GM10847 (cell line): ENCODE data around the gene NDE1.

ENCODE experiments used
- POLR2A ChIP-seq: IDR thresholded peaks from 2 replicates; pipeline ENCODE4 v1.6.1; 2011; ENCODE audit not compliant: insufficient read length; ENCODE audit errors: extremely low read depth

NDE1 gene

GRCh38 chr16:15613676-15614075, 36.4 kb upstream of the NDE1 start:
- no peak for TF ChIP-seq POLR2A

DNA sequence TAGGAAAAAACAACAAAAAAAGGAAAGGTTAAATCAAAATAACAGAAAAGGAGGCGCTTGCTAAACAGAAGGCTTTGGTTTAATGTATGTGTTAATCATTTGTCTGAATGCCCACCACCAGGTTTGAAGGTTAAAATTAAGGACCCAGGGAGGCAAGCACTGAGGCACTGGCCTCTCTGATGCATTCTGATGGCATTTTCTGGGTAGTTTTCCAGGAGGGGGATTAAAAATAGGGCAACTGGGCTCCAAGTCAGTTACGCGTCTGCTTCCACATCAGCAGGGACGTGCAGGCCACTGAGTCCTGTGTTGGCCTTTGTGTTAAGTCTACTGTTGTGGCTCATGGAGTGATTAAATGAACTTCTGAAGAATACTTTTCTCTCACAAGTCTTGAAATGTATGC, 34.0 kb upstream of the NDE1 start:
- no peak for TF ChIP-seq POLR2A

DNA sequence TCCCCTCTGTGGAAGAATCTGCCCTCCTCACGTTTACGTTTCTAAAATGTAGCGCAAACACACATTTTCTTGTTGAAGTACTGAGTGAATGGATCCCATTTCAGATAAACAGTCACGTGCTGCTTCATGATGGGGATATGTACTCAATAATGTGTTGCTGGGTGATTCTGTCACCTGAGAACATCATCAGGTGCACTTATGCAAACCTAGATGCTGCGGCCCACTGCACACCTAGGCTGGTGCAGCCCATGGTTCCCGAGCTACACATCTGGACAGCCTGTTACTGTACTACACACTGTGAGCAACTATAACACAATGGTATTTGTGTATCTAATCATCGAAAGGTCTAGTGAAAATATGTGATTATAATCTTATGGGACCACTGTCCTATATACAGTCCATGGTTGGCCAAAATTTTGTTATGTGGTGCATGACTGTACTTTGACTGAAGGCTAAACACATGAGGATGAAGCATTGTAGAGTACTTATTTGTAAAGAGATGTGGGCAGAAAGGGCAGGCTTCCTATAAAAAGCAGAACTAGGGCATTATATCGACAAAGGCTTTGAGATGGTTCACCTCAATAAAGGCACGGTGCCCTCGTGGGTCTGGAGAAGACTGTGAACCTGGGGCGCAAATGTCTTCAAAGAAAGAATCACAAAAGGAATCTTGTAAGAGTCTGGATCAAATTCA, 33.4 kb upstream of the NDE1 start:
- TF ChIP-seq POLR2A = no peak

- no peak for TF ChIP-seq POLR2A
Measured at GRCh38 chr16:15617901-15618300, 32.1 kb upstream of the NDE1 start.

GRCh38 chr16:15618392-15618791, 31.7 kb upstream of the NDE1 start:
- TF ChIP-seq POLR2A = no peak

DNA sequence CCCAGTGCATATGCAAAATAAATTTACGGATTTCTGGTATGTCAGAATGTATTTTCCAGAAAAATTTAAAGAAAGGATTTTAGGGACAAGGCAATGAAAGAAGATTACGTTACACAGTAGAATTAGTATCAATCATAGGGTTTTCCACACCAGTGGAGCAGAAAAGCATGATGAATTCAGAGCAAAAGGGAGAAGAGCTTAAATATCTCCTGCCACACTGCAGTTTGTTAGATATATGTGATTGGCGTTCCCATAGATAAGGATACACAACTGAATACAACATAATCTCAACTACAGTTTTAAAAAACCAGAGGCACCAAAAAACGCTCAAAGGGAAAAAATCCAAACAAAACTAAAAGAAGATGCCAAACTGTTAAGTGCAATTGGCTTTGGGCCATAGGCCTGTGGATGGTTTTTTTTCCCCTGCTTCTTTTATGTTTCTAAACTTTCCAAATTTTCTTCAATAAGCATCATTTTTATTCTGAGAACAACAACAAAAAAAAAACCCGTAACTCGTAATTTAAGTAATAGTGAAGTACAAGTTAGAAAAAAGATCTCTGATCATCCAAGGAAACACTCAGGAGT, 29.3 kb upstream of the NDE1 start:
- TF ChIP-seq POLR2A = no peak

DNA sequence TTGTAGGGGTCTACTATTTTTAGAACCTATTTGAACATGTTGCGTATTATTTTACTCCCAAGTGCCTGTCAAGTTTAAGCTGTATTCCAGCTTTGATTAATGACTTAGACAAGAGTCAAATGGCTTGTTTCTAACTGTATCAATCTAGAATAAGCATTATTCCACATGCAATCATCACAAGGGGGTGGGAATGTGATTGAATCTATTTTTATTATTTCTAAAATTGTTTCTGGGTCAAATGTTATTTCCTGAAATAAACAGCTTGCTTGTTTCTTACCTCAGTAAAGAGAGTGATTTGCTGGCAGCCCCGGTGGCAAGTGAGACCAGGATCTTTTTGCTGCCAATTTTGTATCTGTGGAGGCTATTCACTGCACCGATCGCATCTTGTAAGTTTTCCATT, 28.6 kb upstream of the NDE1 start:
- no peak for TF ChIP-seq POLR2A

- TF ChIP-seq POLR2A = no peak
Measured at GRCh38 chr16:15621889-15622288, 28.2 kb upstream of the NDE1 start.

DNA sequence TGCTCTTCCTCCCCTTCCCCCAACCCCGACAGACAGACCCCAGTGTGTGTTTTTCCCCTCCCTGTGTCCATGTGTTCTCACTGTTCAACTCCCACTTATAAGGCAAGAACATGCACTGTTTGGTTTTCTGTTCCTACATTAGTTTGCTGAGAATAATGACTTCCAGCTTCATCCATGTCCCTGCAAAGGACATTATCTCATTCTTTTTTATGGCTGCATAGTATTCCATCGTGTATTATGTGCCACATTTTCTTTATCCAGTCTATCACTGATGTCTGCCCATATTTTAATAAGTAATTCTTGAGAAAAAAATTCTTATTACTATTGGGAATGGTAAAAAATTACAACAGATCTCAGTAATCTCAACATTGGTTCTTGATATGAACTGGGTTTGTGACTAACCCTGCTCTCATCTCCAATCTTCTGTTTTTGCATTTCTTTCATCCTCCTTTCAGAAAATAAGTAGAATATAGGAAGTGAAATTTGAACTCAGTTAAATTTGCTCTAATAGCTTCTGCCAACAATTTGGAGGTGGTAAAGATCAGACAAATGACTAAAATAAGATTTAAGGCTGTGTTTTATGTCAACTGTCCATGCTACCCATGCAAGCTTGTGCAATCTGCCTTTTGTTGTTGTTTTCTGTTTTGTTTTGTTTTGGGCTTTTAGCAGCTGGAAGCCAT, 18.2 kb upstream of the NDE1 start:
- TF ChIP-seq POLR2A = no peak

DNA sequence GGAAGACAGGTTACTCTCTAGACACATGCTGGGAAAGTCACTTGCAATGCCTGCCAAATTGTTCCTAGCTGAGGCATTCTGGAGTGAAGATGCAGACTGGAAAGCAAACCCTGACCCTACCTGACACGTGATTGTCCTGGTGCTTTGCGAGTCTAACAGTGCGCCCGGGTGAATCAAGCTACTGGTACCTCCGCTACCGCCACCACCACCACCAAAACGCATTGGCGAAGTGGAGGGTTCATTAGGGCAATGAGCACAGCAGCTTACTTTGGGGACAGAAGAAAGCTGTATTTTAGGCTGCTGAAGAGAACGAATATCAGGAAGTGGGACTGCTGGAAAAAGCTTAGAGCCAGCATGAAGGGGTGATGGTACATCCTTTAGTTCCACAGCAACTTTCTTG, 14.1 kb upstream of the NDE1 start:
- no peak for TF ChIP-seq POLR2A

GRCh38 chr16:15636392-15636873, 13.6 kb upstream of the NDE1 start:
- TF ChIP-seq POLR2A = no peak

DNA sequence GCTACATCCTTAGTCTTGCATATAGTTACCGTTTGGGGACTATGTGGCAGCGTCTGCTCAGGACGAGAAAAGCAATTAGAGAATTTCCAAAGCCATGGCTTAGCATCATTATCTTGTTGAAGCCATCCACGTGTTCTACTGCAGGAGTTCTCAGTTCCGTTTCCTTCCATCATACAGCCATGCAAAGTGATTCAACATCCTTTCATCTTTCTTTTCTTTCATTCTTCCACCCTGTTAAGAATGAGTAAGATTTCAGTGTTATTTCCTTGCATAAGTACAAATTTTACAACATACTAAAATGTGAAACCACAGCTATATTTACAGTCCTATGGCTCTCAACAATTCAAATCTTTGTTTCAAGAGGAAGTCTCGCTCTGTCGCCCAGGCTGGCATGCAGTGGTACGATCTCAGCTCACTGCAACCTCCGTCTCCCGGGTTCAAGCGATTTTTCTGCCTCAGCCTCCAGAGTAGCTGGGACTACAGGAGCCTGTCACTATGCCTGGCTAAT, 10.9 kb upstream of the NDE1 start:
- TF ChIP-seq POLR2A = no peak

- TF ChIP-seq POLR2A = no peak
Measured at GRCh38 chr16:15640966-15641365, 9.1 kb upstream of the NDE1 start.

- no peak for TF ChIP-seq POLR2A
Measured at GRCh38 chr16:15641753-15642556, 8.1 kb upstream of the NDE1 start.

DNA sequence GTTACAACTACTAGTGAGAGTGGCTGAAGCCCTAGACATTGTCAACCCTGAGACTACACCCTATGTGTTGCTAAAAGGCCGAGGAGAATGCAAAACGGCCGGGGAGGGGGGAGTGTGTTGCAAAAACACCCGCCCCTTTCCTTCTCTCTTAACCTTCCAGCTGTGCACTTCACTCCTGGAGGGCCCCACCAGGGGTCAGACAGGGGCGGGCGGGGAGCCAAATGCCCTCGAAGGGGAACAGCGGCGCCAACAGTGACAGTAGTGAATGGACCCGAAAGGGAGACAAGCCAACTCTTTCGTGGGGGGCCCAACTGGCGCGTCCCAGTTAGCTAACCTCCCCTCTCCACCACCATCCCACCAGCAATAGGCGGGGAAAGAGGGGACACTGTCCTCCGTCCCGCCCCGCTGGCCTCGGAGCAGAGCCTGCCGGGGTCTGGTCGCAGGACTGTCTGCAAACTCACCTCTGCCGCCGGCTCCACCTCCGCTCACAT, 7.4 kb upstream of the NDE1 start:
- no peak for TF ChIP-seq POLR2A
